HG03103 (cell line): ENCODE results near the gene ZNF385B.
"Not testable (repeated sequence)": the region's sequence is repeated elsewhere in the genome, so short reads cannot be mapped to it uniquely, and the experiment has no call there.

ENCODE experiments used
- ATAC-seq: cut with Tn5 transposase; IDR thresholded peaks from one replicate; pipeline ENCODE4 v1.9.1; 2021; ENCODE audit warnings: low read depth; ENCODE audit not compliant: unreplicated experiment

ZNF385B gene

GRCh38 chr2:179861416-179862067 lies at the start of gene ZNF385B:
Gene ZNF385B, minus strand, starts transcription at chr2:179861612.
- ATAC-seq, result peak; percentile 31

GRCh38 chr2:179910735-179911113 lies 49.3 kb upstream of the ZNF385B start:
- ATAC-seq, result no peak

- no peak for ATAC-seq
These were observed 48.7 kb upstream of the ZNF385B start for GRCh38 chr2:179909845-179910734.

GRCh38 chr2:179900655-179901054 lies 39.2 kb upstream of the ZNF385B start:
- no peak for ATAC-seq

GRCh38 chr2:179899666-179900065 lies 38.3 kb upstream of the ZNF385B start:
- no peak for ATAC-seq

GRCh38 chr2:179898873-179899272 lies 37.5 kb upstream of the ZNF385B start:
- peak; percentile 93 for ATAC-seq

- ATAC-seq, result no peak
These were observed 32.2 kb upstream of the ZNF385B start for GRCh38 chr2:179893616-179894015.

- ATAC-seq, result no peak
These were observed 29.8 kb upstream of the ZNF385B start for GRCh38 chr2:179891237-179891636.

- ATAC-seq, result no peak
These were observed 29.3 kb upstream of the ZNF385B start for GRCh38 chr2:179890666-179891065.

GRCh38 chr2:179888642-179889041 lies 27.2 kb upstream of the ZNF385B start:
- not testable (repeated sequence) for ATAC-seq

GRCh38 chr2:179884193-179884592 lies 22.8 kb upstream of the ZNF385B start:
- ATAC-seq, result no peak

- no peak for ATAC-seq
These were observed 21.7 kb upstream of the ZNF385B start for GRCh38 chr2:179882851-179883806.

- ATAC-seq, result no peak
These were observed 16.4 kb upstream of the ZNF385B start for GRCh38 chr2:179877601-179878364.

GRCh38 chr2:179876266-179876665 lies 14.9 kb upstream of the ZNF385B start:
- no peak for ATAC-seq

GRCh38 chr2:179875864-179876263 lies 14.5 kb upstream of the ZNF385B start:
- no peak for ATAC-seq

- ATAC-seq, result no peak
These were observed 1.6 kb upstream of the ZNF385B start for GRCh38 chr2:179862898-179863458.

GRCh38 chr2:179861027-179861415 lies 391 bp downstream of the ZNF385B start:
- peak; percentile 50 for ATAC-seq

GRCh38 chr2:179860255-179861026 lies 971 bp downstream of the ZNF385B start:
- ATAC-seq, result no peak

GRCh38 chr2:179859523-179859922 lies 1.9 kb downstream of the ZNF385B start:
- no peak for ATAC-seq
